ENCODE data around the gene ATP11A. TPM values are rescaled to one million over a fixed set of nuclear protein-coding genes. Genes with fewer than 3 reads are reported as not detected.

Gene ATP11A
- total and polyA plus RNA-seq, 9 of the 15 experiments (the other 6 are each of a cell fraction or from before 2014, with no cell fraction given), result 0.38 to 34.2 (median 4.2) TPM

GRCh38 chr13:112900691-112901091 is 210.9 kb downstream of the ATP11A start:
- Histone ChIP-seq H3K4me1 (replicated peaks in 1 of 2; ENCODE audit: control insufficient read depth in 2 of 2, insufficient read depth in 2 of 2, low read length in 2 of 2) (peaks cover 0 to 5% of the 10 kb centered on the region in 2 experiments; a peak in 1 of 5 replicates), H3K36me3 (ENCODE audit: control insufficient read depth, insufficient read depth, low read length) (no peaks in the 10 kb centered on the region), H3K9ac (ENCODE audit: insufficient read depth in 1 of 2, low read depth in 2 of 2, low read length in 2 of 2) (no peak overlapping the region), H3K4me3 (no peak overlapping the region), H3K79me2 (ENCODE audit: control insufficient read depth, insufficient read depth, low read length) (no peaks in the 10 kb centered on the region), H4K20me1 (replicated peaks; ENCODE audit: control insufficient read depth, insufficient read depth, low read length) (peaks cover 4% of the 10 kb centered on the region; the same call in 1 of the 2 replicates), H3K9me3 (replicated peaks; ENCODE audit: control insufficient read depth, insufficient read depth, low read depth, low read length) (no peaks in the 10 kb centered on the region), H3K27me3 (ENCODE audit: control insufficient read depth in 2 of 2, insufficient read depth in 2 of 2, low read length in 2 of 2) (peaks cover 35 to 88% of the 10 kb centered on the region in 2 experiments), H2AFZ (ENCODE audit: low read depth, low read length) (no peak overlapping the region), H3K9me1 (ENCODE audit: control insufficient read depth, insufficient read depth, low read length) (no peaks in the 10 kb centered on the region), H3K4me2 (ENCODE audit: insufficient read depth, low read length) (no peak overlapping the region), H3K27ac (ENCODE audit: extremely low read depth, low read depth, low read length) (no peak overlapping the region)
- DNase-seq (ENCODE audit: extremely low read depth in 1 of 4, low spot score in 3 of 4), result no peak
- 0% methylated on average over 5 of the region's 8 CpGs for WGBS (ENCODE audit: insufficient coverage, low coverage, missing lambda C conversion rate)
- in situ Hi-C loops (cut with MboI), result no loop called here
- CTCF ChIA-PET (ENCODE audit: low intra/inter-chr PET ratio), result no interaction called here
- intact Hi-C loops (cut with micrococcal nuclease), result no loop called here
- BruUV-seq (replicated peaks), result no TSS peak
- FAIRE-seq, result no peak
- ATAC-seq, result no peak
- POLR2A ChIA-PET, result interaction anchor here (0.6 kb wide), 1 partner anchor 328 kb away, joined by 3 read pairs; no protein-coding TSS in a partner anchor
- TF ChIP-seq ZNF830 (CRISPR knock-in tag; IDR thresholded peaks at IDR 0.05) (no peak), E2F4 (CRISPR knock-in tag; IDR thresholded peaks at IDR 0.05; ENCODE audit: low read depth) (no peak), ZNF583 (CRISPR knock-in tag; IDR thresholded peaks at IDR 0.05) (no peak), ASH1L (IDR thresholded peaks at IDR 0.05; ENCODE audit: borderline replicate concordance, low read depth, partially characterized antibody) (no peak), ZNF740 (CRISPR knock-in tag; IDR thresholded peaks at IDR 0.05) (no peak), ZNF740 (tag; IDR thresholded peaks at IDR 0.05) (no peak), ZSCAN32 (CRISPR knock-in tag; IDR thresholded peaks at IDR 0.05) (no peak), C11orf30 (IDR thresholded peaks at IDR 0.05; ENCODE audit: low read depth) (no peak), FOXA3 (CRISPR knock-in tag; conservative IDR thresholded peaks at IDR 0.05 in 1 of 2, IDR thresholded peaks at IDR 0.05 in 1 of 2) (no peak), LCOR (CRISPR knock-in tag; IDR thresholded peaks at IDR 0.05) (no peak), POLR2A (conservative IDR thresholded peaks at IDR 0.05) (no peak), ARID3A (IDR thresholded peaks at IDR 0.05; ENCODE audit: borderline replicate concordance, low read depth, low read length) (no peak), JUN (IDR thresholded peaks at IDR 0.05; ENCODE audit: borderline replicate concordance, low read depth, low read length) (no peak), JUN (CRISPR knock-in tag; IDR thresholded peaks at IDR 0.05; ENCODE audit: borderline replicate concordance) (no peak)
- TF ChIP-seq, protein P1, sequence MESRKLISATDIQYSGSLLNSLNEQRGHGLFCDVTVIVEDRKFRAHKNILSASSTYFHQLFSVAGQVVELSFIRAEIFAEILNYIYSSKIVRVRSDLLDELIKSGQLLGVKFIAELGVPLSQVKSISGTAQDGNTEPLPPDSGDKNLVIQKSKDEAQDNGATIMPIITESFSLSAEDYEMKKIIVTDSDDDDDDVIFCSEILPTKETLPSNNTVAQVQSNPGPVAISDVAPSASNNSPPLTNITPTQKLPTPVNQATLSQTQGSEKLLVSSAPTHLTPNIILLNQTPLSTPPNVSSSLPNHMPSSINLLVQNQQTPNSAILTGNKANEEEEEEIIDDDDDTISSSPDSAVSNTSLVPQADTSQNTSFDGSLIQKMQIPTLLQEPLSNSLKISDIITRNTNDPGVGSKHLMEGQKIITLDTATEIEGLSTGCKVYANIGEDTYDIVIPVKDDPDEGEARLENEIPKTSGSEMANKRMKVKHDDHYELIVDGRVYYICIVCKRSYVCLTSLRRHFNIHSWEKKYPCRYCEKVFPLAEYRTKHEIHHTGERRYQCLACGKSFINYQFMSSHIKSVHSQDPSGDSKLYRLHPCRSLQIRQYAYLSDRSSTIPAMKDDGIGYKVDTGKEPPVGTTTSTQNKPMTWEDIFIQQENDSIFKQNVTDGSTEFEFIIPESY (CRISPR knock-in tag; IDR thresholded peaks at IDR 0.05), result no peak
- TF ChIP-seq, protein P2, sequence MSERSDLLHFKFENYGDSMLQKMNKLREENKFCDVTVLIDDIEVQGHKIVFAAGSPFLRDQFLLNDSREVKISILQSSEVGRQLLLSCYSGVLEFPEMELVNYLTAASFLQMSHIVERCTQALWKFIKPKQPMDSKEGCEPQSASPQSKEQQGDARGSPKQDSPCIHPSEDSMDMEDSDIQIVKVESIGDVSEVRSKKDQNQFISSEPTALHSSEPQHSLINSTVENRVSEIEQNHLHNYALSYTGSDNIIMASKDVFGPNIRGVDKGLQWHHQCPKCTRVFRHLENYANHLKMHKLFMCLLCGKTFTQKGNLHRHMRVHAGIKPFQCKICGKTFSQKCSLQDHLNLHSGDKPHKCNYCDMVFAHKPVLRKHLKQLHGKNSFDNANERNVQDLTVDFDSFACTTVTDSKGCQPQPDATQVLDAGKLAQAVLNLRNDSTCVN (CRISPR knock-in tag; IDR thresholded peaks at IDR 0.05), result no peak
